ENCODE data around the gene HECW1.

- no peak for TF ChIP-seq POLR2A (IDR thresholded peaks at IDR 0.05; ENCODE audit: low read depth)
- no peak for TF ChIP-seq CTCF (IDR thresholded peaks at IDR 0.05)
Observed at GRCh38 chr7:43584195-43584586, 471.7 kb downstream of the HECW1 start.

Measured in esophagus muscularis mucosa (tissue), 3 donors.